HepG2 (cell line): ENCODE results near the gene ACP5. TPM values are rescaled to one million over a fixed set of nuclear protein-coding genes. Genes with fewer than 3 reads are reported as not detected.

Source experiments
- ELF4 ChIP-seq: sonication (generic); formaldehyde crosslinking; IDR thresholded peaks from 2 replicates; pipeline ENCODE4 v1.5.0; 2020; ENCODE audit warnings: missing genetic modification reagents, mild to moderate bottlenecking, moderate library complexity, borderline replicate concordance
- KDM6A ChIP-seq: IDR thresholded peaks from 2 replicates; pipeline ENCODE4 v1.6.1; 2016; ENCODE audit warnings: low read depth
- MIER2 ChIP-seq: IDR thresholded peaks from 2 replicates; pipeline ENCODE4 v1.6.1; 2016; ENCODE audit warnings: missing biosample characterization, missing genetic modification reagents
- MTA1 ChIP-seq: sonication (generic); formaldehyde crosslinking; IDR thresholded peaks from 2 replicates; pipeline ENCODE4 v1.4.0; 2020; ENCODE audit warnings: missing genetic modification reagents, mild to moderate bottlenecking, borderline replicate concordance
- NFIB ChIP-seq: sonication (generic); formaldehyde crosslinking; IDR thresholded peaks from 2 replicates; pipeline ENCODE4 v1.9.0; 2021; ENCODE audit warnings: missing genetic modification reagents, mild to moderate bottlenecking, borderline replicate concordance
- PCBP1 ChIP-seq: fragments of 200-400 bp; formaldehyde crosslinking; IDR thresholded peaks from 2 replicates; pipeline ENCODE4 v1.6.1; 2017; ENCODE audit warnings: mild to moderate bottlenecking, low read depth, low read length, borderline replicate concordance
- PHF5A ChIP-seq: IDR thresholded peaks from one replicate; pipeline ENCODE4 v1.6.1; 2018; ENCODE audit warnings: low read depth, missing genetic modification reagents; ENCODE audit not compliant: unreplicated experiment
- POLR2AphosphoS2 ChIP-seq: IDR thresholded peaks from 2 replicates; pipeline ENCODE4 v1.6.1; 2011; ENCODE audit warnings: low read depth, low read length, improper control_type of control experiment
- RBAK ChIP-seq: sonication (generic); formaldehyde crosslinking; IDR thresholded peaks from 2 replicates; pipeline ENCODE4 v1.5.1; 2020; ENCODE audit warnings: mild to moderate bottlenecking, missing genetic modification reagents
- RBM39 ChIP-seq: fragments of 200-400 bp; formaldehyde crosslinking; IDR thresholded peaks from one replicate; pipeline ENCODE4 v1.6.1; 2018; ENCODE audit warnings: antibody characterized with exemption, mild to moderate bottlenecking, low read depth, low read length; ENCODE audit not compliant: poor library complexity, severe bottlenecking
- SETDB1 ChIP-seq: sonication (generic); formaldehyde crosslinking; IDR thresholded peaks from 2 replicates; pipeline ENCODE4 v1.5.1; 2020; ENCODE audit warnings: missing genetic modification reagents, mild to moderate bottlenecking, borderline replicate concordance
- SOX5 ChIP-seq: IDR thresholded peaks from 2 replicates; pipeline ENCODE4 v1.6.1; 2016; ENCODE audit warnings: borderline replicate concordance
- TCF7L2 ChIP-seq: IDR thresholded peaks from 2 replicates; pipeline ENCODE4 v1.6.1; 2011; ENCODE audit warnings: mild to moderate bottlenecking, low read depth, low read length, moderate library complexity
- ZFP36L1 ChIP-seq: sonication (generic); formaldehyde crosslinking; IDR thresholded peaks from 2 replicates; pipeline ENCODE4 v1.8.0; 2022; ENCODE audit warnings: mild to moderate bottlenecking, missing genetic modification reagents, moderate library complexity
- ZMYM4 ChIP-seq: sonication (generic); formaldehyde crosslinking; IDR thresholded peaks from 2 replicates; pipeline ENCODE4 v1.8.1; 2023; ENCODE audit warnings: mild to moderate bottlenecking, missing genetic modification reagents
- ZNF546 ChIP-seq: sonication (generic); formaldehyde crosslinking; conservative IDR thresholded peaks from 2 replicates; pipeline ENCODE4 v1.8.1; 2023; ENCODE audit warnings: mild to moderate bottlenecking, missing genetic modification reagents
- polyA plus RNA-seq, 8 experiments: library from polyadenylated mRNA; depleted of rRNA in 3 of 8; stranded (reverse) in 7 of 8; unstranded in 1 of 8; fragments of >200 nt; fragmentation: Illumina TruSeq in 4 of 8; extraction: Trizol in 4 of 8; gene quantifications; 2 replicates each; pipeline versions ENCODE4 v1.2.1 to v1.2.3, GENCODE V29; 2011 to 2016; ENCODE audit warnings: low read depth in 4 of 8, missing spikeins in 1 of 8, mixed read lengths in 1 of 8; ENCODE audit not compliant: insufficient read depth in 1 of 8
- total RNA-seq, 5 experiments: library from RNA; depleted of rRNA; stranded (reverse); fragments of >200 nt; fragmentation: Illumina TruSeq; extraction: Trizol; gene quantifications; 2 replicates each; pipeline ENCODE4 v1.2.3, GENCODE V29; 2016; ENCODE audit warnings: low read depth in 1 of 5
- TF ChIP-seq, protein P1 (sequence below): sonication (generic); formaldehyde crosslinking; conservative IDR thresholded peaks from 2 replicates; pipeline ENCODE4 v1.4.0; 2020; ENCODE audit warnings: mild to moderate bottlenecking, missing genetic modification reagents, moderate library complexity
- TF ChIP-seq, protein P2 (sequence below): IDR thresholded peaks from 2 replicates; pipeline ENCODE4 v1.6.1; 2016; ENCODE audit warnings: missing genetic modification reagents, missing compliant biosample characterization
- TF ChIP-seq, protein P3 (sequence below): sonication (generic); formaldehyde crosslinking; IDR thresholded peaks from 2 replicates; pipeline ENCODE4 v1.8.1; 2023; ENCODE audit warnings: mild to moderate bottlenecking, missing genetic modification reagents
- TF ChIP-seq, protein P4 (sequence below): sonication (generic); formaldehyde crosslinking; IDR thresholded peaks from 2 replicates; pipeline ENCODE4 v1.4.0; 2020; ENCODE audit warnings: missing genetic modification reagents, borderline replicate concordance

The ACP5 gene
- total and polyA plus RNA-seq, 2 of the 13 experiments (the other 11 are each of a cell fraction or from before 2014, with no cell fraction given), result 1.3 to 6.7 TPM

DNA sequence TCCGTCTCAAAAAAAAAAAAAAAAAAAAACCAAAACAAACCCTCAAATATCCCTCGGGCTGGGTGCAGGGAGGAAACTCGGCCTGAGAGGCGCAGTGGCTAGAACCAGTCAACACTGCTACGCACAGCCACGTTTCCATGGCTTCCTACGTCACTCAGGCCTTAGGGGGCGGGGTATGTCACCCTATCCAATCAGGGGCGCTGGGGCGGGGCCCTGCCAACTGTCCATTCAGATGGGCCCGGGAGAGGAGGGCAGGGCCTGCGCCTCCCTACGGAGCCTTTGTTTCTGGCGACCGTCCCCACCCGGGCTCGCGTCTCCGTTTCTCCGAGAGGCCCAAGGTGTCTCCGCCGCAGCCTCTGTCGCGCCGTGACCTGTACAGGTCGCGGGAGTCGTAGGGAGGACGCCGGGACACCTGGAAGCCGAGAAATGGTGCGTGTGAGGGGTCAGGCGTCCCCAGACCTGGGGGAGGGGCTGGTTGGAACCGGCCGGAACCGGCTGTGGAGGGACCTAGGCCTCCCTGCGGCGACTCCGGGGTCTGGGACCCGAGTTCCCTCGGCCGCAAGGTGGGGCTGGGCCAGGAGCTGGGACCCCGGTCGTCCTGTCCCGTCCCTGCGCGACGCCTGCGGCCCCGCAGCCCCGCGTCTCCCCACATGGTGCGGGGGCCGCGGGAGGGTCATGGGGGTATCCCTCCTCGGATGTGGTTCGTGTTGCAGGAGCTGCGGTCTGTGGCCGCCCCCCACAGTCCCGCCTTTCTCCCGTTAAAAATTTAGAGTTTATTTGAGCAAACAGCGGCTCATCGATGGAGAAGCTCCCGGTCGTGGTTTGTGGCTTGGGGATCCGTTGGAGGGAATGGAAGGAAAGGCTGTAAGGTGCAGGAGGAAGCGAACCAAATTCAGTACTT, 20.0 kb upstream of the ACP5 start, which contains the start of gene ZNF627 (continued):
- TF ChIP-seq, protein P1, sequence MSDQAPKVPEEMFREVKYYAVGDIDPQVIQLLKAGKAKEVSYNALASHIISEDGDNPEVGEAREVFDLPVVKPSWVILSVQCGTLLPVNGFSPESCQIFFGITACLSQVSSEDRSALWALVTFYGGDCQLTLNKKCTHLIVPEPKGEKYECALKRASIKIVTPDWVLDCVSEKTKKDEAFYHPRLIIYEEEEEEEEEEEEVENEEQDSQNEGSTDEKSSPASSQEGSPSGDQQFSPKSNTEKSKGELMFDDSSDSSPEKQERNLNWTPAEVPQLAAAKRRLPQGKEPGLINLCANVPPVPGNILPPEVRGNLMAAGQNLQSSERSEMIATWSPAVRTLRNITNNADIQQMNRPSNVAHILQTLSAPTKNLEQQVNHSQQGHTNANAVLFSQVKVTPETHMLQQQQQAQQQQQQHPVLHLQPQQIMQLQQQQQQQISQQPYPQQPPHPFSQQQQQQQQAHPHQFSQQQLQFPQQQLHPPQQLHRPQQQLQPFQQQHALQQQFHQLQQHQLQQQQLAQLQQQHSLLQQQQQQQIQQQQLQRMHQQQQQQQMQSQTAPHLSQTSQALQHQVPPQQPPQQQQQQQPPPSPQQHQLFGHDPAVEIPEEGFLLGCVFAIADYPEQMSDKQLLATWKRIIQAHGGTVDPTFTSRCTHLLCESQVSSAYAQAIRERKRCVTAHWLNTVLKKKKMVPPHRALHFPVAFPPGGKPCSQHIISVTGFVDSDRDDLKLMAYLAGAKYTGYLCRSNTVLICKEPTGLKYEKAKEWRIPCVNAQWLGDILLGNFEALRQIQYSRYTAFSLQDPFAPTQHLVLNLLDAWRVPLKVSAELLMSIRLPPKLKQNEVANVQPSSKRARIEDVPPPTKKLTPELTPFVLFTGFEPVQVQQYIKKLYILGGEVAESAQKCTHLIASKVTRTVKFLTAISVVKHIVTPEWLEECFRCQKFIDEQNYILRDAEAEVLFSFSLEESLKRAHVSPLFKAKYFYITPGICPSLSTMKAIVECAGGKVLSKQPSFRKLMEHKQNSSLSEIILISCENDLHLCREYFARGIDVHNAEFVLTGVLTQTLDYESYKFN (CRISPR knock-in tag), result peak; percentile 35
- TF ChIP-seq ZNF546 (CRISPR knock-in tag) (peak; percentile 79), ZFP36L1 (0 out of 2 replicates have a peak, but pooled peaks have one; percentile 62), POLR2AphosphoS2 (0 out of 2 replicates have a peak, but pooled peaks have one; percentile 64), PHF5A (CRISPR knock-in tag) (peak; percentile 45), RBM39 (no peak), MIER2 (CRISPR knock-in tag) (no peak), TCF7L2 (no peak), SOX5 (CRISPR knock-in tag) (no peak; the same call in 1 of the 2 replicates), SETDB1 (CRISPR knock-in tag) (no peak), MTA1 (peak; percentile 73), ELF4 (no peak), NFIB (no peak), KDM6A (CRISPR knock-in tag) (no peak), RBAK (CRISPR knock-in tag) (no peak), PCBP1 (no peak), ZMYM4 (peak; percentile 51; the same call in 1 of the 2 replicates)
- TF ChIP-seq, protein P2, sequence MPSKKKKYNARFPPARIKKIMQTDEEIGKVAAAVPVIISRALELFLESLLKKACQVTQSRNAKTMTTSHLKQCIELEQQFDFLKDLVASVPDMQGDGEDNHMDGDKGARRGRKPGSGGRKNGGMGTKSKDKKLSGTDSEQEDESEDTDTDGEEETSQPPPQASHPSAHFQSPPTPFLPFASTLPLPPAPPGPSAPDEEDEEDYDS, result peak; percentile 96
- TF ChIP-seq, protein P3, sequence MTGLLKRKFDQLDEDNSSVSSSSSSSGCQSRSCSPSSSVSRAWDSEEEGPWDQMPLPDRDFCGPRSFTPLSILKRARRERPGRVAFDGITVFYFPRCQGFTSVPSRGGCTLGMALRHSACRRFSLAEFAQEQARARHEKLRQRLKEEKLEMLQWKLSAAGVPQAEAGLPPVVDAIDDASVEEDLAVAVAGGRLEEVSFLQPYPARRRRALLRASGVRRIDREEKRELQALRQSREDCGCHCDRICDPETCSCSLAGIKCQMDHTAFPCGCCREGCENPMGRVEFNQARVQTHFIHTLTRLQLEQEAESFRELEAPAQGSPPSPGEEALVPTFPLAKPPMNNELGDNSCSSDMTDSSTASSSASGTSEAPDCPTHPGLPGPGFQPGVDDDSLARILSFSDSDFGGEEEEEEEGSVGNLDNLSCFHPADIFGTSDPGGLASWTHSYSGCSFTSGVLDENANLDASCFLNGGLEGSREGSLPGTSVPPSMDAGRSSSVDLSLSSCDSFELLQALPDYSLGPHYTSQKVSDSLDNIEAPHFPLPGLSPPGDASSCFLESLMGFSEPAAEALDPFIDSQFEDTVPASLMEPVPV (CRISPR knock-in tag), result peak; percentile 46; the same call in 1 of the 2 replicates
- TF ChIP-seq, protein P4, sequence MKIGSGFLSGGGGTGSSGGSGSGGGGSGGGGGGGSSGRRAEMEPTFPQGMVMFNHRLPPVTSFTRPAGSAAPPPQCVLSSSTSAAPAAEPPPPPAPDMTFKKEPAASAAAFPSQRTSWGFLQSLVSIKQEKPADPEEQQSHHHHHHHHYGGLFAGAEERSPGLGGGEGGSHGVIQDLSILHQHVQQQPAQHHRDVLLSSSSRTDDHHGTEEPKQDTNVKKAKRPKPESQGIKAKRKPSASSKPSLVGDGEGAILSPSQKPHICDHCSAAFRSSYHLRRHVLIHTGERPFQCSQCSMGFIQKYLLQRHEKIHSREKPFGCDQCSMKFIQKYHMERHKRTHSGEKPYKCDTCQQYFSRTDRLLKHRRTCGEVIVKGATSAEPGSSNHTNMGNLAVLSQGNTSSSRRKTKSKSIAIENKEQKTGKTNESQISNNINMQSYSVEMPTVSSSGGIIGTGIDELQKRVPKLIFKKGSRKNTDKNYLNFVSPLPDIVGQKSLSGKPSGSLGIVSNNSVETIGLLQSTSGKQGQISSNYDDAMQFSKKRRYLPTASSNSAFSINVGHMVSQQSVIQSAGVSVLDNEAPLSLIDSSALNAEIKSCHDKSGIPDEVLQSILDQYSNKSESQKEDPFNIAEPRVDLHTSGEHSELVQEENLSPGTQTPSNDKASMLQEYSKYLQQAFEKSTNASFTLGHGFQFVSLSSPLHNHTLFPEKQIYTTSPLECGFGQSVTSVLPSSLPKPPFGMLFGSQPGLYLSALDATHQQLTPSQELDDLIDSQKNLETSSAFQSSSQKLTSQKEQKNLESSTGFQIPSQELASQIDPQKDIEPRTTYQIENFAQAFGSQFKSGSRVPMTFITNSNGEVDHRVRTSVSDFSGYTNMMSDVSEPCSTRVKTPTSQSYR (CRISPR knock-in tag), result peak; percentile 89
